NCI-H2227 treated with DMSO at 0.1 percent for 48 hours (cell line): ENCODE measurements around the gene SLX1A.
"Not testable (repeated sequence)": the region's sequence is repeated elsewhere in the genome, so short reads cannot be mapped to it uniquely, and the experiment has no call there.

Experiments used
- DNase-seq: peaks from one replicate; lab custom pipeline; 2025; lab: John Stamatoyannopoulos, UW

SLX1A gene

DNA sequence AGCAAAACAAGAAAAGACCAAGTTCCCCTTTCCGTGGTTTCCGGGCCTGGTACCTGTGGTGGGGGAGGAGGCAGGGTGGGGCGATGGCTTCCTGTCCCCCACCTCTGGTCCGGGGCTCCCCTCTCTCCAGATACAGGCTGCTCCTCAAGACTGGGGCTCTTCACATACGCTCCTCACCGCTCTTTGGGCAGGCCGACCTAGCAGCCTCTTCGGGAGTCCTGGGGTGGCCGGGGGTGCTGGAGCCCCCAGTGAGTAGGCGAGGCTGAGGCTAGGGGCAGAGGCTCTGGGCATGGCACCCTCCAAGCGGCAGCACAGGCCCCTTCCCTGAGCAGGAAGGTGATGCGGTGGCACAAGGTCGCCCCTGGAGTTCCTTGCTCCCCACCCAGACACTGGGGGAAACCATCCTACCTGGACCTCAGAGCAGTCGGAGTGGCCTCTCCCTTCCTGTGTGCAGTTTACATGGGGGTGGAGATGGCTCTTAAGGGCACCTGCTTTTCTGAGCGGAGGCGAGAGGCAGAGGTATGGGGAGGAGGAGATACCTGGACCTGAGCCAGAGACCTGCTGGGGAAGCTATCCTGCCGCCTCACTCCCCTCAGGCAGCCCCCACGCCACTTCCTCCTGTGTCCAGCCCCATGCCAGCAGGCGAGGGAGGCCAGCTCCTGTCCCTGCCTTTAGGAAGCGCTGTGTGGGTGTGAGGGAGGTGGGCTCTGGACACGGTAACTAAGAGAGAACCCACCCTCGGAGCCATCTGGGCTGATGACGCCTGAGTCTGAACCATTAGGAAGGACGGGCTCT, 9.4 kb upstream of the SLX1A start:
- DNase-seq, result peak; percentile 31

DNA sequence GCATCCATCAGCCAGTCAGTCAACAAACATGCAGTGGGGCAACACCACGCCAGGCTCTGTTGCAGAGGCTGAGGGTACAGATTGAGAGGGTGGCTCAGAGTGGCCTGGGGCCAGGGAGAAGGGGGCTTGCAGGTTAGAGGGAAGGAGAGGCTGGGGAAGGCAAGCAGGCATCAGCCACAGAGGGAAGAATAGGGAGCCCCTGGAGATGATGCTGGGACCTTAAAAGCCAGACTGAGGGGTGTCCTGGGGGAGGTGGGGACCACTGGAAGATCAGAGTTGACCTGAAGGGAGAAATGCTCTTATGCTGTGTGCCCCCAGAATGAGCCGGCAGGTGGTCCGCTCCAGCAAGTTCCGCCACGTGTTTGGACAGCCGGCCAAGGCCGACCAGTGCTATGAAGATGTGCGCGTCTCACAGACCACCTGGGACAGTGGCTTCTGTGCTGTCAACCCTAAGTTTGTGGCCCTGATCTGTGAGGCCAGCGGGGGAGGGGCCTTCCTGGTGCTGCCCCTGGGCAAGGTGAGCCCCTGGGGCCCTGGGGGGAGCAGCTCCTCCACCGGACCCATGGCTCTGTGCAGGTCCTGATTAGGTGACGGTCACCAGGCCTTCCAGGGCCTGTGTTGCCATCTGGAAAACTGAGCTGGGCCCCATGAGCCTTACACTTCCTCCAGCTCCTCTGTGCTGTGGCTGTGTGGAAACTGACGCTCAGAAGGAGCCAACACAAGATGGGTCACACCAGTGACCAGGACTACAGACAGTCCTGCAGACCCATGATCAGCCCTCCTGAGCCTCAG, 8.6 kb upstream of the SLX1A start:
- DNase-seq, result no peak

GRCh38 chr16:30185683-30186421, 7.8 kb upstream of the SLX1A start:
- DNase-seq, result no peak

DNA sequence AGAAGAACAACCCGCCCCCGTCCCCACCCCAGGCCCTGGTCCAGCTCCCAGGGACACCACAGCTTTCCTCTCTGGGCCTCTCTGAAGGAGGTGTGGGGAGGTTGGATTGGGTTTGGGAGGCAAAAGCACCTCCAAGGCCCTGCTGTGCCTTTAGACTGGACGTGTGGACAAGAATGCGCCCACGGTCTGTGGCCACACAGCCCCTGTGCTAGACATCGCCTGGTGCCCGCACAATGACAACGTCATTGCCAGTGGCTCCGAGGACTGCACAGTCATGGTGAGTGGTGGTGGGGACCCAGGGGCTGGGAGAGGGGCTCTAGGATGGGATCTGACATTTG, 7.3 kb upstream of the SLX1A start:
- DNase-seq, result no peak

GRCh38 chr16:30186782-30187555, 6.7 kb upstream of the SLX1A start:
- no peak for DNase-seq

DNA sequence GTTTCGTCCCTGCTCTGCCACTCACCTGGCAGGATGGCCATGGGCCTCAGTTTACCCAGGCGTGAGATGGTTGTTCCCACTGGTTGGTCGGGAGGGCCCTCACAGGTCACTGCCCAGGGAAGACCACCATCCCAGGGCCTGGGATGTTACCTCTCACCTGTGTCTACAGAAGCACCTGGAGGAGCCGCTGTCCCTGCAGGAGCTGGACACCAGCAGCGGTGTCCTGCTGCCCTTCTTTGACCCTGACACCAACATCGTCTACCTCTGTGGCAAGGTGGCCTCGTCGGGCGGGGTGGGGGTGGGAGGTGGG, 6.2 kb upstream of the SLX1A start:
- no peak for DNase-seq

- no peak for DNase-seq
These were observed 5.6 kb upstream of the SLX1A start for GRCh38 chr16:30187971-30188561.

DNA sequence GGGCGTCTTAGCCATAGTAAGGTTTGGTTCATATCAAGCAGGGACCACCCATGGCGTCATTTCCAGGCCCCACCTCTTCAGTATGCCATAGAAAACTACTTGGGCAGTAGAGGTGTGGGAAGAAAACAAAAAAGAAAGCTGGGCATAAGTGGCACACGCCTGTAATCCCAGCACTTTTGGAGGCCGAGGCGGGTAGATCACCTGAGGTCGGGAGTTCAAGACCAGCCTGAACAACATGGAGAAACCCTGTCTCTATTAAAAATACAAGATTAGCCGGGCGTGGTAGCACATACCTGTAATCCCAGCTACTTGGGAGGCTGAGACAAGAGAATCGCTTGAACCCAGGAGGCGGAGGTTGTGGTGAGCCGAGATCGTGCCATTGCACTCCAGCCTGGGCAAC, 2.5 kb upstream of the SLX1A start:
- not testable (repeated sequence) for DNase-seq

- DNase-seq, result not testable (repeated sequence)
These were observed 577 bp upstream of the SLX1A start for GRCh38 chr16:30193098-30193497.

DNA sequence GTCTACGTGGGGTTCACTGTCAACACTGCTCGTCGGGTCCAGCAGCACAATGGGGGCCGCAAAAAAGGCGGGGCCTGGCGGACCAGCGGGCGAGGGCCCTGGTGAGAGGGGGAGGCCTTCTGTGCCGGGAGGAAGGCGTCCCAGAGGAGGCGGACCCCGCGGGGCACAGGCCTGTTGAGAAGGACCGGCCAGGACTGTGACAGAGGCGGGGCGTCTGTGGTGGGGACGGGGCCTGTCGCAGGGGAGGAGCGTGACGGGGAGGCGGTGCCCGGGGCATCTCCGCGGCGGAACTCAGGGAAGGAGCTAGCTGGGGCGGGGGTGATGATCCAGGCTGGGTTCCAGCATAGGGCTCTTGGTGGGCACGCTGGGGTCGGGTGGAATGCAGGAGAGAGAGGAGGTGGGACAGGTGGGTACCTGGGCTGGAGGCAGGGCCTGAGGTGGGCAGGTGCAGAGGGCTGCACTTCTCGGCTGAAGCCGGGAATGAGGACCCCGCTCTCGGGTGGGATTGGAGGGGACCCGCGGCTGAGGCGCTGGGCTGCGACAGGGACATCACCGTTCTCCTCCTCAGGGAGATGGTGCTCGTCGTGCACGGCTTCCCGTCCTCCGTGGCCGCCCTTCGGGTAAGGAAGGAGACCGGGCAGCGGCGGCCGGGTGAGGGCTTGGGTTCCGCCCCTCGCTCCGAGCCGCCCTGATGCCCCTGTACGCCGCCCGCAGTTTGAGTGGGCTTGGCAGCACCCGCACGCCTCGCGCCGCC, 674 bp downstream of the SLX1A start:
- DNase-seq, result not testable (repeated sequence)

GRCh38 chr16:30197001-30197400, 3.3 kb downstream of the SLX1A start:
- not testable (repeated sequence) for DNase-seq

DNA sequence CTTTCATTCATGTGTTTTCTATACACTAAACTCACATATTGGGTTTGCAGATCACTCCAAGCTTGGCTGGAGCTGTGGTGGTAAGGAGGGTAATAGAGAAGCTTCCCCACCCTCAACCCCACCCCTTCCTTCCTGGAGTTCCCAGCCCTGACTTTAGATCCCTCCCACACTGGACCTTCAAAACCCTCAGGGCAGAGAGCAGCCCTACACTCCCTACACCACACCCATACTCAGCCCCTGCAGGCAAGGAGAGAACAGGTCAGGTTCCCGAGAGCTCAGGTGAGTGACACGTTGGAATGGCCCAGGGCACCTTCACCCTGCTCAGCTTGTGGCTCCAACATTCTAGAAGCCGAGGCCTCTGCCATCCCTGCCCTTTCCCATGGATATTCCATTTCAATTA, 5.4 kb downstream of the SLX1A start, which contains the start of gene SULT1A3:
Gene SULT1A3 (plus strand): TSS at position 207 of the 400 bp plus-strand sequence. CDS start 1,474 bp downstream, outside the sequence.
- DNase-seq, result not testable (repeated sequence)

- DNase-seq, result not testable (repeated sequence)
These were observed 6.1 kb downstream of the SLX1A start for GRCh38 chr16:30199608-30200343.

GRCh38 chr16:30205541-30206236, 12.0 kb downstream of the SLX1A start:
- DNase-seq, result not testable (repeated sequence)

DNA sequence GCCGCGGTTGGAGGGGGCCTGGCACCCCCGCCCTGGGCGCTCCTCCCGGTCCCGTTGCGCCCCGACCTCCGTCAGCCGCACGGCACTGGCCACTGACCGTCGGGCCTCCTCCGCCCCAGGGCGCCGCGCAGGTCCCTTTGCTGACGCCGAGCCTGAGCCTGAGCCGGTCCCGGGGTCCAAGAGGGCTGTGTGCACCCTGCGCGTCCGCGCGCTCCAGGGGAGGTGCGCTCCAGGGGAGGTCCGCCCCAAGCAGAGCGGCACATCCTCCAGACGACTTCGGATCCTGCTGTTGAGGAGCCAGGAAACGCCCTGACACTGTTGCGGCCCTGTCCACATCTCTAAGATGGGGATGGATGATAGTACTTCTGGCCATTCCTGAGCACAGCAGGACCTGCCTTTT, 12.6 kb downstream of the SLX1A start:
- DNase-seq, result not testable (repeated sequence)

DNA sequence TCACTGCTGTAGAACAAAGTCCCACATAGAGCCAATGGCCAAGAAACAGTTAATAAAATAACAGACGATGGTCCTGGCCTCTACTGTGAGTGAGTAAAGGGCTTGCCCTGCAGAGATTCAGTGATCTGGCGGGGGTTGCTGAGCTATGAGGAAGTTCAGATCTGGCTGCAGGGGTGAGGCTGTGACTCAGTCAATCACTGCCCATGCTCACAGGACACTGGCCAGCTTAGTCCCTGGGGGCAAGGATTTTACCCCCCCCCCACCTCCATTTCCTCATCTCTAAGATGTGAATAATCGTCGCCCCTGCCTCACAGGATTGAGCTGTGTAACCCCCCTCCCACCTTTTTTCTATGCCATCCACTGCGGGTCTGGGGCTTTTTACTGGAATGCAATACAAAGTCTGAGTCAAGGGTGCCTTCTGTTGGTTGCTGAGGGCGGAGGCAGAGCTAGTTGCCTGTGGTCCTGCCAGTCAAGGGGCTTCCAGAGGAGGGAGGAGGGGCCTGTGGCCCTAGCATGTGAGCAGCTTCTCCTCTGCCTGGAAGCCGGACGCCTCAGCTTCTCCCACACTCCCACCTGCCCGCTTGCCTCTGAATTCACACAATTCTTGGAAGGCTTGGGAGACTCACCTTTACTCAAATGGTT, 13.5 kb downstream of the SLX1A start:
- DNase-seq, result not testable (repeated sequence)

- DNase-seq, result not testable (repeated sequence)
These were observed 15.4 kb downstream of the SLX1A start for GRCh38 chr16:30209032-30209431.

DNA sequence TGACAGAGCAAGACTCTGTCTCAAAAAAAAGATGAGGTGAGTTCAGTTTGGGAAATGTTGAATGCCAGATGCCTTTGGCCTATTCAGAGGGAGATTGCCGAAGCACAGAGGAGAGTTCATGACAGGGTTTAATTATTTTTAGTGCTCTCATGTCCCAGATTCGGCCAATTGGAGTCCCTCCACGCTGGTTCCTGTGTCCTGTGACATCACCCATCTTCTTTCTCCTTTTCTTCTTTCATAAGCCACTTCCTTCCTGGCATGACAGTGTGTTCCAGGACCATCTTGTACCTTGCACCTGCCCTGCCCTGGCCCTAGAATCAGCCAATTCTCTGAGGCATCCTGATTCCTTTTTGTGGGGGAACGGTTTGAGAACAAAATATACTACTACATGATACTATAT, 17.7 kb downstream of the SLX1A start:
- DNase-seq, result not testable (repeated sequence)

DNA sequence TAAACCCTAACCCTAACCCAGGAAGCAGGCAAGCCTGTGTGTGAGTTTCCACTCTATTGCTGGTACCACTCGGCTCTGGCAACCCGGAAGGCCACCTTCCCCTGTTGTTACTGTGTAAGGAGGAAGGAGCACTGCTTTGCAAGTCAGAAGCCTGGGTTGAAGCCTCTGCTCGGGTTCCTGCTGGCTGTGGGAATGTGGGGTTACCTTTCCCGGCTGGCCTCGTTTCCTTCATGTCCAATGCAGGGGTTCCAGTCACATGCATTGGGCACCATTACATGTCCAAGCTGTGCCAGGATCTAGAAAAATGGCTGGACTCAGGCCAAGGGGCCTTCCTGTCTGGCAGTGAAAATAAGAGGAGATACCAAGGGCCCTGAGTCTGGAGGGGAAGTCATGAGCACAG, 23.4 kb downstream of the SLX1A start:
- DNase-seq, result not testable (repeated sequence)
